NCI-H128 (cell line): Measurements from ENCODE around the gene GAL3ST2.

Experiments used
- DNase-seq: peaks from one replicate; lab custom pipeline; 2025; ENCODE audit not compliant: unreplicated experiment; lab: John Stamatoyannopoulos, UW

The GAL3ST2 gene

DNA sequence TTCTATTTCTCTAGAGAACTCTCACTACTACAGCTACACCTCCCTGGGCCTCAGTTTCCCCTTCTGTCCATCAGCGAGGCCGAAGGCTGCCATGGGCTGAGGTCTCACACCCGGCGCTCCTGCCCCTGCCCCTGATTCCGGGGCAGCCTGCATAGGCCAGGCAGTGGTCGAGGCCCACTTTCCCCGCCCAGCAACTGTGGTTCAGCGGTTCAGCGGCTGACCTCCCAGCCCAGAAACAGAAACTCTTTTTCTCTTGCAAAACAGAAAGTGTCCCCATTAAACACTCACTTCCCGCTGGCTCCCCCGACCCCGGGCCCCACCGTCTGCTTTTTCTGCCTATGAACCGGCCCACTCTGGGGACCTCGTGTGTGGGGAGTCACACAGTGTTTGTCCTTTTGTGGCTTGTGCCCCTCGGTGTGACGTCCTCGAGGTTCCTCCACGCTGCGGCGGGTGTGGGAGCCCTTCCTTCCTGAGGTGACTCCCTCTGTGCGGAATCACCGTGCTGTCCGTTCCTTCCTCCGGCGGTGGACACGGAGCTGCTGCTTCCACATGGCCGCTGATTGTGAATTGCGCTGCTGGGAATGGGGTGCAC is 66.1 kb downstream of the GAL3ST2 start:
- DNase-seq: no peak

DNA sequence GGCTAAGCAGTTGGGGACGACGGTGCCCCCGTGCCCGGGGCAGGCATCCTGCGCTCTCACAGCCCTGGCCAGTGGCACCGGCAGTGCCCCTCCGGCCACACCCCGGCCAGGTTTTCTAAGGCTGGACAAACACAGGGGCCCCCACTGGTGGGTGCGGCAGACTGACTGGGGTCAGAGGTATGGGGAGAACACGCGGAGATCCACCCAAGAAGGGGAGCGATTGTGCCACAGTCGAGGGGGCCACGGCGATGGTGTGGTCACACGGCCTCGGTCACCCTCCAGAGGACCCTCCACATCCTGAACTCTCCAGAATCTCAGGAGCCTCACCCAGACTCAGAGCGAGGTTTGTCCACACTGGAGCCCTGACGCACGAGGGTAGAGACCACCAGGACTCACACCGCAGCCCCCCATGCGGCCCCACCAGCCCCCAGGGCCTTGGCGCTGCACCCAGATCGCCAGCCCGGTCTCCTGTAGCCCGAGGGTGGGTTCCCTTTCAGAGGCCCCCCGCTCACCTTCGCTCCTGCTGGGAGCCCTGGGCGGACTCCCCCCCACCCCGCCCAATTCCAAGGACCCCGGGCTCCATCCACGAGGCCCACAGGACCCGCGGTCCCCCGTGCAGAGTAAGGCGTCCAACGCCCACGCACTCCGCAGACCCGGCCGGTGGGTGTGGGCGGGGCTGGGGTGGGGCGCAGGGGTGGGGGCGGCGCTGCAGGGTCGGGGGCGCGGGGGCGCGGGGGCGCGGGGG is 66.9 kb downstream of the GAL3ST2 start:
- DNase-seq: no peak

DNA sequence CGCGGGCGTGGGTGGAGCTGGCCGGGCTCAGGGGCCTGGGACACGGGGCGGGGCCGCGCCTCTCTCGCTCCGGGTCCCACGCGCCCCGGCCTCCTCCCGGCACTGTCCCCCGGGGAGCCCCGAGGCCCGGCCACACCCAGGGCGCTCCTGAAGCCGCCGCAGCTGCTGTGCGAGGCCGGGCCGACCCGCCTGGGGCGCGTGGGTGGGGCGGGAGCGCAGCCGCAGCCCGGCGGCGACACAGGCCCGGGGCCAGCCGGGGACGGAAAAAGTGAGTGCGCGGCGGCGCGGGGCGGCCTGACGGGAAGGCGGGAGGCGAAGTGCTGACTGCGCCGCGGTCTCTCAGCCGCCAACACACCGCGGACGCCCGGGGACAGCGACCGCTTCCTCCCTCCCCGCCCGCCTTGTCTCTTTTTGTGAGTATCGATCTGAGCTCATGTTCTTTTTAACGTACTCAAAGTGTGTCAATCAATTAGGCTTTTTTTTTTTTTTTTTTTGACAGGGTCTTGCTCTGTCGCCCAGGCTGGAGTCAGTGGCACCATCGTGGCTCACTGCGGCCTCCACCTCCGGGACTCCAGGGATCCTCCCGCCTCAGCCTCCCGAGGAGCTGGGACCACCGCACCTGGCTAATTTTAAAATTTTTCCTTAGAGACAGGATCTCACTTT is 67.6 kb downstream of the GAL3ST2 start:
- DNase-seq: no peak

DNA sequence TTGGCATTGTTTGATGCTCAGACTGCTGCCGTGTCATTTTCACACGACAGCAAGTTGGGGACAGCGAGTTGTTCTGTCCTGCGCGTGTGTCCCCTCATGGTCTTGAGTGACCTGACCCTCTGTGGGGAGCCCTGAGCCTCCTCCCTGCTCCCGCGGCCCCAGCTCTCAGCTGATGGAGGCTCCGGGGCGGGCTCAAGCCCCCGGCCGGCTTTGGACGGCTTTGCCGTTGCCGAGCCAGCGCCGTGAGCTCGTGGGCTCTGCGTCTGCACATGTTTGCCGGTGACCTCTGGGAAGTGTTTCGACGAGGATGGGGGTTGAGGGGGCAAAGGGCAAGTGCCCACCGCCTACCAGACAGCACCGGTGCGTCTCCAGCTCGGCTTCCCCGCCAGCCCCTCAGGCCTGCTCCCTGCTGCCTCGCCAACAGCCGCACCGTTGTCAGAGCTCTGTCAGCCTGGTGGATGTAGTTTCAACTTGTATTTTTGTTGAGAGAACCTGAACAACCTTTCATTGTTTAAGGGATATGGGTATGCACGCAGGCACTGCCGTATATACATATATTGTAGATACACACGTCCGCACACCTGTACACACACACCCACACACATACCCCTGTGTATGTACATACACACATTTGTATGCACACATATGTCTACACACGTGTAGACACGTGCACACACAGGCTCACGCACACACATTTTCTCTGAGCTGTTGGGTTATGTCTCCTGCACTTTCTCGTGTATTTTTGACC is 68.4 kb downstream of the GAL3ST2 start:
- DNase-seq: no peak

DNA sequence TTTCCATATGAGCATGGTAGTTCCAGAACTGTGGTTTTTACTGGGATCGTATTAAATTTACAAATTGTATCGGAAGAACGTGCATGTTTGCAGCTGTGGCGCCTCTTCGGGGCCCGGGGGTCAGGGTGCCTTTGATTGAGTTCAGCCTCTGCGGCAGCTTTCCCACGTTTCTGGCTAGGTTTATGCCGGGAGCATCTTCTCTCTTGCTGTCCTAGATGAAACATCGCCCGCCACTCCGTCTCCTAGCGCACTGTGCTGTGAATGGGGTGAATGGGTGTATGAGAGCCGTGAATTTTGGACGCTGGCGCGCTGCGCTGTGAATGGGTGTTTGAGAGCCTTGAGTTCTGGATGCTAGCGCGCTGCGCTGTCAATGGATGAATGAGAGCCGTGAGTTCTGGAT is 69.8 kb downstream of the GAL3ST2 start:
- DNase-seq: no peak

DNA sequence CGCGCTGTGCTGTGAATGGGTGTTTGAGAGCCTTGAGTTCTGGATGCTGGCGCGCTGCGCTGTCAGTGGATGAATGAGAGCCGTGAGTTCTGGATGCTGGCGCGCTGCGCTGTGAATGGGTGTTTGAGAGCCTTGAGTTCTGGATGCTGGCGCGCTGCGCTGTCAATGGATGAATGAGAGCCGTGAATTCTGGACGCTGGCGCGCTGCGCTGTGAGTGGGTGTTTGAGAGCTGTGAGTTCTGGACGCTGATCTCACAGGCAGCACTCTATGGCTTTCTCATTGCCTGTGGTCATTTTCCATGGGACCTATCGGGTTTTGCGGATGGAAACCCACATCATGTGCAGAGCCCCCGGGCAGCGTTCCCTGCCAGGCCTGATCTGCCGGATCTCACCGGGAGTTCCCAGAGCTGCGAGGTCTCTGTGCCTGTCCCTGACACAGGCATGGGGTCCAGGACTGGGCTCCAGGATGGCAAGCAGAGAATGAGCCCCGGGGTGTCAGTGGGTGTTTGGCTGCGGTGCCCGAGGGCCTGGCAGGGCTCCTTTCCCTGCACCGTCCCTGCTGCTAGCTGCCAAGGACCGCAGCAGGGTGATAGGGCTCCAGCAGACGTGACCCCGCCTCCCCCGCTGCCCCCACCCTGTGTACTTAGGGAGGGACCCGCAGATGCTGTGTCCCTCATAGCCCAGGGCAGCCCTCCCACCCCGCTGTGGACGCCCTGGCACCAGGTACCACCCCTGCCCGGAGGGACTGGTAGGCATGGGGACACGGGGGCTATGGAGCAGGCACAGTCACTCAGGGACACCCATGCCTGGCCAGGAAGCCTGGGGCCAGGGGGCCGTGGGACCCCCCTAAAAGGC is 72.4 kb downstream of the GAL3ST2 start:
- DNase-seq: no peak

DNA sequence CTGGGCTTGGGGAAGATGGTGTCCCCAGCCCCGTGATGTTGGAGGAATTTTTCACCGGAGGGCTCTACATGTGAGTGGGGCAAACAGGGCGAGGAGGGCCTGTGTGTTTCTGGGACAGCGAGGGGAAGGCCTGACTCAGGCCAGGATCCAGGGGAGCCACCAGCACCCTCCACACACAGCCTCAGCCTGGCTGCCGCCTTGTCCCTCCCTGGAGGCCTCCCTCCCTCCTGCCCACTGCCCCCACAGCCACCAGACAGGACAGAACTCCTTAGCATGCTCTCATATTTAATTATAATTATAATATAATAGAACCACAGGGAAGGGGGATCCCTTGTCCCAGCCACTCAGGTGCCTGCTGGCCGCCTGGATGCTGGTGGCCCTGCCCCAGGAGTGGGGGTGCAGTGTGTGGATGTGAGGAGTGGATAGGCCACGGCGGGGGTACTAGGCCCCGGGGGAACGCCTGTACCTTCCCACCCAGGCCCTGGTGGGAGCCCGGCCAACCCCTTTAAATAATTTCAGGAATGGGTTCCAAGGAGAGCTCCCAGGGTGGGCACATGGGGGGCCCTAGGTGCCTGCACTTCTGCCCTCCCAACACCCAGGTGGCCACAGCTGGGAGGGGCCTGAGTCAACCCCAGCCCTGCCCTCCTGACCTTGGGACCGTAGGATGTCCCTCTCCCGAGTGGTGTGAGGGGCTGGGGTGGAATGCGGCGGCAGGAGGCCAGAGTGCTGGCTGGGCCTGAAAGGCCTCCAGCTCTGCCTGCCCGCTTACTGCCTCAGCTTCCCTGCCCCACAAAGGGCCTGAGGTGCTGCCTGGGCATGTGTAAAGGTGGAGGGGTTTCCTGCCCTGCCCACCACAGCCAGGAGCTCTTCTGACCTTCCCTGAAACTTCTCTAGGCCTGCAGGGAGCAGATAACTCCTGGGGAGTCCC is 73.3 kb downstream of the GAL3ST2 start:
- no peak for DNase-seq

DNA sequence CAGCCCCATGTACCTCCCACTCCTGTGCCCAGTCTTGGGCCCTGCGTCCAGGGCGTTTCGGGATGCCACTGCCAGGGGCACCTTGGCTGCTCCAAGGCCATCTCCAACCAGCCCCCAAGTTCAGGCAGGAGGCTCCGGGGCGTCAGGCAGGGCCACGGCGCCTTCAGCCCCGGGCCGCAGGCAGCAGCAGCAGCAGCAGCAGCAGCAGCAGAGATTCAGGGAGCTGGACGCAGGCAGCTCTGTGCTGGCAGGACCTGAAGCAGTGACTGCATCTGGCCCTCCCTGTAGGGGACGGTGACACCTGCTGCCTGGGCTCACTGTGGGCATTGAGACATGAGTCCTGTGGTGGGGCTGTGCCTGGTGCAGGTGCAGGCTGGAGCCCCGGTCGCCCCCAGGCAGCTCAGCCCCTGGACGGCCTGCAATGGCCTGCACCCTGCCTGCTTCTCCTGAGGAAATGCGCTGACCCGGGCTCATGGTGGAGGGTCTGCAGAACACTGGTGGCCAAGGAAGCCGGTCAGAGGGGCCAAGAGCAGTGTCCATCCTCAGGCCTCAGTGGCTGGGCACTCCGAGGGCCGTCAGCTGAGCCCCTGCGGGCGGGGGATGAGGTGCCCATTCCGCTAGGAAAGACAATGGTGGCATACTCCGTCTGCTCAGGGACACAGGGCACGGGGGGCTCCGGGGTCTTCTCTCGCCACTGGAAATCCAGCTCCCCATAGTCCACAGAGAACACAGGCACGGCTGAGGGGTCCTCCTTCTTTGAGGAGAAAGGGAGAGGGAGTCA is 74.1 kb downstream of the GAL3ST2 start:
- no peak for DNase-seq

DNA sequence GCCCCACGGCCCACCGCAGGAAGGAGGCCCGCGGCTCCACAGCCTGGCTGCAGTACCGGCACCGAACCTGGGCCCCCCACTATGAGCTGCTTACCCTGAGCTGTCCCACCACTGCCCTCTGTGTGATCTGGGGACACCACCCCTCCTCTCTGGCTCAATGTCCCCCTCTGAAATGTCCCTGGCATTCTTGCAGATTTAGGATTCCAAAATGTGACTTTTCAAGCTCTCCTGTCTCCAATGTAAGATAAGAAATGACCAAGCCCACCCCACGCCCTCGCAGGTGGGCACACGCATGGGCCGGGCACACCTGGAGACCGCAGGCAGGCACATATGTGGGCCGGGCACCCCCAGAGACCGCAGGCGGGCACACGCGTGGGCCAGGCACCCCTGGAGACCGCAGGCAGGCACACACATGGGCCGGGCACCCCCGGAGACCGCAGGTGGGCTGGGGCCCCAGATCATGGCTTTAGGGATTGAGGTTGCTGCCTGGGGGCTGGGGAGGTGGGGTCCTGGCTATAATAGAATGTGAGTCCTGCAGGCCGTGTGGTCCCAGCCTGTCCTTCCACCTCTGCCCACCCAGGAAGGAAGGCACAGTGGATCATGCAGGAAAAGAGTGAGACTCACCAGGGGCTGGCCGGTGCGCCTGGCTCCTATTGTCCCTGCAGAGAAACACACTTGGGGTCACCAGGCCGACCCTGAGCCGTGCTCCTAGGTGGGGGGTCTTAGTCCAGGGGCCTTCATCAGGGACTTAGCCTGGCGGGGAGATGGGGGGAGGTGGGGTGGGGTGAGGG is 74.9 kb downstream of the GAL3ST2 start:
- no peak for DNase-seq

DNA sequence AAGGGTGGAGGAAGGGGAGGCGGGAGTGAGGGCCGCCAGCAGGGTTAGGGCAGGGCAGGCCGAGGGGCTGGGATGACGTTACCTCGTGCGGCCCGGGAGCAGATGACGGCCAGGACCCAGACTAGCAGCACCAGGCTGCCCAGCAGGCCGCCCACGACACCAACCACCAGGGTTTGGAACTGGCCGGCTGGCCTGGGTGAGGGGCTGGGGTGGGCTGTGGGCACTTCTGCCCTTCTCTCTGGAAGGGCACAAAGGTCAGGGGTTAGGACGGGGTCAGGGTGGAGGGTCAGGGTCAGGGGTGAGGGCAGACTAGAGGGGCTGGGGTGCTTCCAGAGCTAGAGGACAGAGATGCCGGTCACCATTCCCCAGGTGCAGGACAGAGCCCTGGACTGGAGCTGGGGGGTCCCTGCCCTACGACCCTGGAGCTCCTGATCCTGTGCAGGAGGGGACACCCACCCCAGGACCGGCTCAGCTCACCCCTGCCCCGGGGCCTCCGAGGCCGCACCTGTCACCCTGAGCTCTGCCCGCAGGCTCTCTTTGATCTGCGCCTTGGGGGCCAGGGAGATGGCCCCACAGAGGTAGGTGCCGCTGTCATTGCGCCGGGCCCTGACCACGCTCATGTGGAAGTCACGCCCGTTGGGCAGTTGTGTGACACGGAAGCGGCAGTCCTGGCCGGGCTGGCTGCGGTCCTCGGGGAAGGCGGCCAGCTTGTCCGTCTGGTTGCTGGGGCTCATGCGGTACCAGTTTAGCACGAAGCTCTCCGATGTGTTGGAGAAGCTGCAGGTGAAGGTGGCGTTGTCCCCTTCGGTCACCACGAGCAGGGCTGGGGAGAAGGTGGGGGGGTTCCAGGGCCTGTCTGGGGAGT is 75.7 kb downstream of the GAL3ST2 start:
- DNase-seq: no peak

DNA sequence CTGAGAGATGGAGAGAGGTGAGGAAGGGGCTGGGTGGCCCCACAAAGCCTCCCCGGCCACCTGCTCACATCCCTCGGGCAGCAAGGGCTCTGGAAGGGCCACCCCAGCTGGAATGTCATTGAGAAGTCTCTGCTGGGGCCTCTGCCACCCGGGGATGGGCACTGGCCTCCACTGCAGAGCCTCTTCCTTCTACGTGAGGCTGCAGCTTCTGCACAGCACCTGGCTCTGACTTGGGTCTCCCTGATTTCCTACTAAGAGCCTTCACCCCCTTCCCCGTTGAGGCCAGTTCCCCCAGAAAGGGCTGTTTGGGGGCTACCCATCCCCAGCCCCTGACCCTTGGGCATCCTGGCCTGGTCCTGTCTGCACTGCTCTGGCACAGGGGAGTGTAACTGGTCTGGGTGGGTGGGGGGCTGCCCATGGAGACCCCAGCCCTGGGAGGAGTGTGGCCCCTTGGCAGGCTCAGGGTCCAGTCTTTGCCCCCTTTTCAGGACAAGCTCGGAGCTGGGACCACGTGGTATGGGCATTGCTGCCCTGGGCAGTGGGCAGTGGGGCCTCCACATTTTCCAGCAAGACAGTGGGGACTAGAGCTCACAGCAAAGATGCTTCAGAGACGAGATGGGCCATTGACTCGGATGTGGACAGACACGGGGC is 76.5 kb downstream of the GAL3ST2 start:
- DNase-seq: no peak
